Right cardiac atrium (tissue), 5 donors: ENCODE measurements around the gene SDR42E2. TPM values are rescaled to one million over a fixed set of nuclear protein-coding genes. Genes with fewer than 3 reads are reported as not detected.
"Not testable (repeated sequence)": the region's sequence is repeated elsewhere in the genome, so short reads cannot be mapped to it uniquely, and the experiment has no call there.

Experiments used
- ATAC-seq, 2 donors: fragments of 200-7000 bp; cut with Tn5 transposase; one replicate each; pipeline versions ENCODE4 v1.8.0 to v1.9.1; 2020; ENCODE audit warnings: moderate library complexity in 2 of 2, mild to moderate bottlenecking in 1 of 2
- DNase-seq, 3 donors: peaks; one replicate each; pipeline ENCODE4 v3.0.0-alpha.2; 2020
- H3K27ac ChIP-seq: one replicate; pipeline ENCODE4 v1.5.1; 2013; ENCODE audit warnings: mild to moderate bottlenecking, low read length, control low read depth, moderate library complexity
- H3K27me3 ChIP-seq: one replicate; pipeline ENCODE4 v1.6.1; 2013; ENCODE audit not compliant: control insufficient read depth, insufficient read depth
- H3K4me1 ChIP-seq: one replicate; pipeline ENCODE4 v1.6.1; 2013; ENCODE audit warnings: low read length; ENCODE audit not compliant: control insufficient read depth, insufficient read depth
- H3K4me3 ChIP-seq: one replicate; pipeline ENCODE4 v1.5.1; 2013; ENCODE audit warnings: low read length, control low read depth
- H3K9me3 ChIP-seq: one replicate; pipeline ENCODE4 v1.6.1; 2013; ENCODE audit warnings: low read length; ENCODE audit not compliant: control insufficient read depth
- WGBS: extraction: QIAGEN DNeasy Blood & Tissue Kit; methylation state at CpG from one replicate; pipeline ENCODE4 v1.1.7; 2013; 5-methylcytosine and 5-hydroxymethylcytosine counted together
- intact Hi-C, 4 donors: fragments of 100-400 bp; cut with DNase I; formaldehyde crosslinking; loops; one replicate each; pipeline versions ENCODE4 v1.11.0 to v1.14.0; 2022 to 2023
- polyA plus RNA-seq: library from polyadenylated mRNA; stranded (reverse); fragments of 200-250 nt; gene quantifications from one replicate; pipeline ENCODE4 v1.2.3, GENCODE V29; 2013
- total RNA-seq, 4 donors: library from RNA; stranded (reverse); fragmentation: NEBNext Ultra II Directional; extraction: Animal tissue kit (Norgen Biotek cat#: 25700); gene quantifications; one replicate each; pipeline ENCODE4 v1.2.1, GENCODE V29; 2021
- donor health status: healthy with polysubstance abuse.
- donor health status: DM: no; HTN: yes; CAD: no.
- donor health status: DM: no; HTN: no; CAD: no.
- donor health status: DM: no; HTN: yes; CAD: no; lungs with severe emphysema.
- donor health status: DM: yes; HTN: yes; CAD: no.

SDR42E2 gene
- total and polyA plus RNA-seq, 5 donors, result 0.09 TPM; not detected in 4

DNA sequence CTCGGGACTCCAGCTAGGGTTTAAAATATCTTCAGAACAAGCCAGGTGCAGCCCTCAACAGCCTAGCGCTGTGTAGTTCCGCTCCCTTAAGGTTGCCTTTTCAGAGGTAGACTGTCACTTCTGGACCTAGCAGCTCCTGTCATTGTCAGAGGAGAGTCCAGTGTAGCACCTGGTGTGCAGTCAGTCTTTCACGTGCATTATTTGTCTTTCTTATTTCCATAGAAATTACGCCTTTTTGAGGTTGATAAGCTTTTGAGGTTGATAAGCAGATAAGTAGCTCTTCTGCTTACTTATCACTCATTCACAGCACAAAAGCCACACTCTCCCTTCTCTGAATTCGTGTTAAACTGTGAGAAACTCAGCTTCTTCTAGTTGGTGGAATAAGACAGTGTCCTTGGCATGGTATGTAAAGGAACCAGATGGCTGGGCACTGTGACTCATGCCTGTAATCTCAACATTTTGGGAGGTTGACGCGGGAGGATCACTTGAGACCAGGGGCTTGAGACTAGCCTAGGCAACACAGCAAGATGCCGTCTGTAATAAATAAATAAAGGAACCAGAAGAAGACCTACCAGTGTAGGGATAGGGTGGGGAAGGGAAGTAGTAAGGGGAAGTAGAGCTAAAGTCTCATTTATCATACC is 54.0 kb downstream of the SDR42E2 start:
- Histone ChIP-seq H3K27me3 (no peaks in the 10 kb centered on the region), H3K9me3 (no peaks in the 10 kb centered on the region), H3K4me1 (peaks cover 11% of the 10 kb centered on the region), H3K4me3 (no peak overlapping the region), H3K27ac (peak overlapping the region; percentile 13)
- 69% methylated on average over 9 of the region's 9 CpGs for WGBS
- no peak for ATAC-seq
- intact Hi-C loops, result no loop called here
- no peak for DNase-seq

DNA sequence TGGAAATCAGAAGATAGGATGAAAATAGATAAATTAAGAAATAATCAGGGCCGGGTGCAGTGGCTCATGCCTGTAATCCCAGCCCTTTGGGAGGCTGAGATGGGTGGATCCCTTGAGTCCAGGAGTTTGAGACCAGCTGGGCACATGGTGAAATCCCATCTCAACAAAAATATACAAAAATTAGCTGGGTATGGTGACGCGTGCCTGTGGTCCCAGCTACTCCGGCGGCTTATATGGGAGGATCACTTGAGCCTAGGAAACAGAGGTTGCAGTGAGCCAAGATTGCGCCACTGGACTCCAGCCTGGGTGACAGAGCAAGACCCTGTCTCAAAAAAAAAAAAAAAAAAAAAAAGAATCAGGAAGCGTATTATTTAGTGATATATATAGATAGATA is 54.5 kb downstream of the SDR42E2 start:
- ATAC-seq, H3K27me3 ChIP-seq, H3K9me3 ChIP-seq, intact Hi-C loops, H3K27ac ChIP-seq, DNase-seq, H3K4me3 ChIP-seq: not testable (repeated sequence)
- peaks cover 11% of the 10 kb centered on the region for H3K4me1 ChIP-seq
- 87% methylated on average over 7 of the region's 7 CpGs for WGBS

GRCh38 chr16:22217890-22218730 is 55.8 kb downstream of the SDR42E2 start:
- H3K27ac ChIP-seq, result peak overlapping the region; percentile 0
- H3K4me3 ChIP-seq, result no peak overlapping the region
- peak in 1 of 2 donors; percentile 6 for ATAC-seq
- no peaks in the 10 kb centered on the region for H3K27me3 ChIP-seq
- no peaks in the 10 kb centered on the region for H3K9me3 ChIP-seq
- 58% methylated on average over 18 of the region's 18 CpGs for WGBS
- DNase-seq, result peak in 2 of 3 donors; percentile 63 to 65
- peaks cover 11% of the 10 kb centered on the region for H3K4me1 ChIP-seq
- intact Hi-C loops, result no loop called here

GRCh38 chr16:22219389-22220068 is 57.2 kb downstream of the SDR42E2 start:
- Histone ChIP-seq H3K27ac (peak overlapping the region; percentile 24), H3K27me3 (no peaks in the 10 kb centered on the region), H3K4me3 (no peak overlapping the region), H3K4me1 (peaks cover 11% of the 10 kb centered on the region), H3K9me3 (no peaks in the 10 kb centered on the region)
- 79% methylated on average over 3 of the region's 3 CpGs for WGBS
- ATAC-seq (peak in 1 of 2 donors; percentile 3), DNase-seq (no peak)
- intact Hi-C loops, result no loop called here

DNA sequence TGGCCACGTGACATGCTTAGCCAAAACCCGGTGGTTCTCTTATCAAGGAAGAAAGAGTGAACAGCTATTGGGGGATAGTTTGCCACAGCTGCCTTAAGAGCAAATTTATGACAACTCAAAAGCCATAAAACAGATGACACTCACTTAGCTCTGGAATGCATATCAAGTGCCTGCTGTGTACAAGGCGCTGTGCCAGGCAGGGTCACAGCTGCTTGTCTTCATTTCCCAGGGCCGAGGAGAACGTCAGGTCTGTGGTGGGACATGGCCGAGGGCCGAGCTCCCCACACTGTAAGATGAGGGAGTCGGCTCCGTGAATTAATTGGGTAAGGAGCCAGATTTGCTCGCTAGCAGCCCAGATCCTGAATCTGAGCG is 57.7 kb downstream of the SDR42E2 start:
- H3K27me3 ChIP-seq, result no peaks in the 10 kb centered on the region
- peak overlapping the region; percentile 19 for H3K27ac ChIP-seq
- intact Hi-C loops, result no loop called here
- DNase-seq, result peak; percentile 72 to 89 (median 88)
- 45% methylated on average over 11 of the region's 11 CpGs for WGBS
- ATAC-seq, result peak; percentile 85 to 86
- peaks cover 11% of the 10 kb centered on the region for H3K4me1 ChIP-seq
- H3K9me3 ChIP-seq, result no peaks in the 10 kb centered on the region
- no peak overlapping the region for H3K4me3 ChIP-seq

GRCh38 chr16:22220714-22221113 is 58.4 kb downstream of the SDR42E2 start:
- ATAC-seq, result peak; percentile 71 to 77
- peak overlapping the region; percentile 19 for H3K27ac ChIP-seq
- DNase-seq, result peak; percentile 52 to 86 (median 80)
- peaks cover 11% of the 10 kb centered on the region for H3K4me1 ChIP-seq
- WGBS, result 59% methylated on average over 9 of the region's 9 CpGs
- intact Hi-C loops, result no loop called here
- H3K27me3 ChIP-seq, result no peaks in the 10 kb centered on the region
- no peak overlapping the region for H3K4me3 ChIP-seq
- no peaks in the 10 kb centered on the region for H3K9me3 ChIP-seq

DNA sequence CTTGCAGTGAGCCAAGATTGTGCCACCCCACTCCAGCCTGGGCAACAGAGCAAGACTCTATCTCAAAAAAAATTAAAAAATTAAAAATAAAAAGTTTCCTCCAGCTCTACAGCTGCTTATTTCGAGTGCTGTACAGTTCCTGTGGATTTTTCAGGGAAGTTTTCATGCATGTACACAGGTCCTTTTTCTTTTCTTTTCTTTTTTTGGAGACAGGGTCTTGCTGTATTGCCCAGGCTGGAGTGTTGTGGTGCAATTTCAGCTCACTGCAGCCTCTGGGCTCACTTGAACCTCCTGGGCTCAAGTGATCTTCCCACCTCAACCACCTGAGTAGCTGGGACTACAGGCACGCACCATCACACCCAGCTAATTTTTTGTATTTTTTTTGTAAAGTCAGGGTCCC is 59.7 kb downstream of the SDR42E2 start:
- no peak for ATAC-seq
- no peak overlapping the region for H3K27ac ChIP-seq
- 98% methylated on average over 2 of the region's 2 CpGs for WGBS
- intact Hi-C loops, result no loop called here
- H3K4me3 ChIP-seq, result no peak overlapping the region
- H3K4me1 ChIP-seq, result peaks cover 11% of the 10 kb centered on the region
- no peaks in the 10 kb centered on the region for H3K9me3 ChIP-seq
- no peaks in the 10 kb centered on the region for H3K27me3 ChIP-seq
- DNase-seq, result no peak

DNA sequence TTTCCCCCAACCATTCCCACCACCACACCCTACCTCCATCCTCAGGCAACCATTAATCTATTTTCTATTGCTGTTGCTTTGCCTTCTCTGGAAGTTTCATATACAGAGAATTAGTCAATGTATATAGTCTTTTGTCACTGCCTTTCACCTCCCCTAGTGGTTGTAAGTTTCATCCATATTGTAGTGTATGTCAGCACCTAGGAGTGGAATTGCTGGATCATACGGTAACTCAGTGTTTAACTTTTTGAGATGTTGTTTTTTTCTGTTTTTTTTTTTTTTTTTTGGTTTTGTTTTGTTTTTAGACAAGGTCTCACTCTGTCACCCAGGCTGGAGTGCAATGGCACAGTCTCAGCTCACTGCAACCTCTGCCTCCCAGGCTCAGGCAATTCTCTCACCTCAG is 60.7 kb downstream of the SDR42E2 start:
- no peak overlapping the region for H3K27ac ChIP-seq
- intact Hi-C loops, result no loop called here

GRCh38 chr16:22225060-22225459 is 62.8 kb downstream of the SDR42E2 start:
- 48% methylated on average over 7 of the region's 7 CpGs for WGBS
- H3K9me3 ChIP-seq, result no peaks in the 10 kb centered on the region
- DNase-seq (peak in 1 of 3 donors; percentile 72), ATAC-seq (no peak)
- H3K4me1 ChIP-seq, result no peaks in the 10 kb centered on the region
- H3K27me3 ChIP-seq, result no peaks in the 10 kb centered on the region
- peak overlapping the region; percentile 12 for H3K27ac ChIP-seq
- H3K4me3 ChIP-seq, result no peak overlapping the region
- intact Hi-C loops, result no loop called here

More for the DNA sequence above, 60.7 kb downstream of the SDR42E2 start:
- no peak for ATAC-seq
- Histone ChIP-seq H3K4me1 (peaks cover 8% of the 10 kb centered on the region), H3K4me3 (no peak overlapping the region), H3K27me3 (no peaks in the 10 kb centered on the region), H3K9me3 (no peaks in the 10 kb centered on the region)
- DNase-seq, result no peak
- 85% methylated on average over 1 of the region's 1 CpG for WGBS

GRCh38 chr16:22229889-22230288 is 67.6 kb downstream of the SDR42E2 start:
- ATAC-seq, result no peak
- Histone ChIP-seq H3K4me3 (no peak overlapping the region), H3K27me3 (no peaks in the 10 kb centered on the region), H3K27ac (no peak overlapping the region), H3K4me1 (peaks cover 4% of the 10 kb centered on the region), H3K9me3 (no peaks in the 10 kb centered on the region)
- DNase-seq, result no peak
- intact Hi-C loops, result no loop called here
- WGBS, result 46% methylated on average over 7 of the region's 7 CpGs
